T-cell (primary cell): ENCODE results near the gene KRT32. TPM values are rescaled to one million over a fixed set of nuclear protein-coding genes. Genes with fewer than 3 reads are reported as not detected.

Experiments used
- ATAC-seq, 4 experiments: fragments of 200-7000 bp in 3 of 4; fragments of 150-1000 bp in 1 of 4; cut with Tn5 transposase; replicated peaks in 1 of 4; 1 replicate in 3 of 4; 2 replicates in 1 of 4; pipeline ENCODE4 v1.10.0; 2021; ENCODE audit warnings: moderate library complexity in 3 of 4, mild to moderate bottlenecking in 2 of 4, moderate number of reproducible peaks in 1 of 4
- CTCF ChIA-PET, 2 donors: fragments of 300-600 bp; sonication (Branson Sonifier 250); formaldehyde crosslinking; loops; one replicate each; lab custom pipeline; 2022; ENCODE audit warnings: antibody characterized with exemption in 2 of 2; lab: Charles Lee
- POLR2A ChIA-PET, 2 donors: fragments of 300-600 bp; sonication (Branson Sonifier 250); formaldehyde crosslinking; loops; one replicate each; lab custom pipeline; 2022; ENCODE audit warnings: antibody characterized with exemption in 2 of 2; lab: Charles Lee
- DNase-seq, 35 experiments: peaks; one replicate each; pipeline versions ENCODE4 v3.0.0 to v3.0.0-alpha.2; 2013 to 2023
- H3K27ac ChIP-seq: one replicate; pipeline ENCODE4 v1.5.1; 2013; ENCODE audit warnings: low read length
- H3K27me3 ChIP-seq, 2 experiments: replicated peaks in 1 of 2; 1 replicate in 1 of 2; 2 replicates in 1 of 2; pipeline versions ENCODE4 v1.6.1 to v1.7.0; 2013; ENCODE audit warnings: low read length in 1 of 2, mixed read lengths in 1 of 2; ENCODE audit not compliant: control insufficient read depth in 2 of 2, insufficient read depth in 2 of 2; ENCODE audit errors: extremely low read depth in 1 of 2
- H3K36me3 ChIP-seq, 2 donors: 1 replicate in 1 of 2; 2 replicates in 1 of 2; pipeline versions ENCODE4 v1.6.1 to v1.7.0; 2013; ENCODE audit warnings: low read length in 1 of 2; ENCODE audit not compliant: control insufficient read depth in 2 of 2, insufficient read depth in 1 of 2; ENCODE audit errors: extremely low read depth in 1 of 2
- H3K4me1 ChIP-seq, 2 experiments: 1 replicate in 1 of 2; 2 replicates in 1 of 2; pipeline versions ENCODE4 v1.6.1 to v1.7.0; 2013; ENCODE audit warnings: low read length in 2 of 2, mixed read lengths in 1 of 2; ENCODE audit not compliant: insufficient read depth in 2 of 2, control insufficient read depth in 1 of 2; ENCODE audit errors: extremely low read depth in 1 of 2
- H3K4me3 ChIP-seq, 2 donors: 1 replicate in 1 of 2; 2 replicates in 1 of 2; pipeline versions ENCODE4 v1.5.1 to v1.7.0; 2013; ENCODE audit warnings: mild to moderate bottlenecking in 2 of 2, low read length in 1 of 2, moderate library complexity in 1 of 2; ENCODE audit not compliant: control insufficient read depth in 1 of 2; ENCODE audit errors: extremely low read depth in 1 of 2
- H3K9me3 ChIP-seq: 2 replicates; pipeline ENCODE4 v1.7.0; 2013
- H3K27ac Mint-ChIP-seq, 2 donors: one replicate each; pipeline ENCODE4 v1.8.0; 2020 to 2021; ENCODE audit warnings: mild to moderate bottlenecking in 2 of 2, mixed read lengths in 2 of 2
- H3K27me3 Mint-ChIP-seq, 2 donors: one replicate each; pipeline ENCODE4 v1.8.0; 2021 to 2022; ENCODE audit warnings: mixed read lengths in 2 of 2
- H3K36me3 Mint-ChIP-seq: one replicate; pipeline ENCODE4 v1.8.0; 2021; ENCODE audit warnings: mixed read lengths
- H3K4me1 Mint-ChIP-seq, 3 donors: one replicate each; pipeline ENCODE4 v1.8.0; 2020 to 2022; ENCODE audit warnings: mixed read lengths in 3 of 3, mild to moderate bottlenecking in 1 of 3
- H3K4me3 Mint-ChIP-seq, 3 donors: one replicate each; pipeline ENCODE4 v1.8.0; 2020 to 2022; ENCODE audit warnings: mild to moderate bottlenecking in 3 of 3, mixed read lengths in 3 of 3, moderate library complexity in 3 of 3
- H3K9me3 Mint-ChIP-seq, 3 donors: one replicate each; pipeline ENCODE4 v1.8.0; 2020 to 2022; ENCODE audit warnings: mixed read lengths in 3 of 3
- whole genome bisulfite sequencing: methylation state at CpG from one replicate; pipeline ENCODE4 v1.1.5; 2013; ENCODE audit warnings: missing lambda C conversion rate; ENCODE audit not compliant: insufficient coverage; 5-methylcytosine and 5-hydroxymethylcytosine counted together
- total RNA-seq, 35 experiments: library from RNA in 6 of 35; stranded (reverse) in 6 of 35; fragments of 120-200 nt in 1 of 35; gene quantifications; one replicate each; pipeline versions ENCODE4 v1.2.1 to v1.2.4 and lab custom pipeline; 2013 to 2026

The KRT32 gene
- total RNA-seq, 5 donors from 2014 or later (not counting 1 experiment from before 2014, with no cell fraction given): not detected

- peaks cover 0 to 9% of the 10 kb centered on the region in 2 experiments for H3K27me3 ChIP-seq
- Mint-ChIP-seq H3K4me1 (no peaks in the 10 kb centered on the region), H3K27me3 (peaks cover under 1 to 4% of the 10 kb centered on the region in 2 donors), H3K4me3 (no peak overlapping the region), H3K36me3 (no peaks in the 10 kb centered on the region), H3K27ac (no peak overlapping the region), H3K9me3 (no peaks in the 10 kb centered on the region)
- no peaks in the 10 kb centered on the region for H3K36me3 ChIP-seq
- no peaks in the 10 kb centered on the region for H3K9me3 ChIP-seq
- WGBS: 85% methylated on average over 3 of the region's 4 CpGs
- no peak overlapping the region for H3K27ac ChIP-seq
- no peak overlapping the region for H3K4me3 ChIP-seq
- ChIA-PET CTCF (no interaction called here), POLR2A (no interaction called here)
- no peaks in the 10 kb centered on the region for H3K4me1 ChIP-seq
- ATAC-seq (no peak), DNase-seq (no peak)
These were observed 43.9 kb upstream of the KRT32 start for GRCh38 chr17:41511116-41511515.

GRCh38 chr17:41510251-41511065, 43.3 kb upstream of the KRT32 start:
- no peak overlapping the region for H3K4me3 Mint-ChIP-seq
- Histone ChIP-seq H3K27me3 (peaks cover 0 to 4% of the 10 kb centered on the region in 2 experiments), H3K36me3 (no peaks in the 10 kb centered on the region), H3K27ac (no peak overlapping the region), H3K4me1 (no peaks in the 10 kb centered on the region), H3K4me3 (no peak overlapping the region), H3K9me3 (no peaks in the 10 kb centered on the region)
- no peak overlapping the region for H3K27ac Mint-ChIP-seq
- ChIA-PET CTCF (no interaction called here), POLR2A (no interaction called here)
- H3K36me3 Mint-ChIP-seq: no peaks in the 10 kb centered on the region
- DNase-seq (no peak), ATAC-seq (no peak)
- H3K9me3 Mint-ChIP-seq: no peaks in the 10 kb centered on the region
- no peaks in the 10 kb centered on the region for H3K4me1 Mint-ChIP-seq
- WGBS: 92% methylated on average over 6 of the region's 7 CpGs
- H3K27me3 Mint-ChIP-seq: peaks cover 0 to 4% of the 10 kb centered on the region in 2 donors

GRCh38 chr17:41507315-41507880, 40.2 kb upstream of the KRT32 start:
- Histone ChIP-seq H3K36me3 (no peaks in the 10 kb centered on the region), H3K4me3 (no peak overlapping the region), H3K27me3 (peaks cover 0 to 8% of the 10 kb centered on the region in 2 experiments), H3K27ac (no peak overlapping the region), H3K9me3 (no peaks in the 10 kb centered on the region), H3K4me1 (no peaks in the 10 kb centered on the region)
- DNase-seq (no peak), ATAC-seq (no peak)
- no peaks in the 10 kb centered on the region for H3K27me3 Mint-ChIP-seq
- H3K36me3 Mint-ChIP-seq: no peaks in the 10 kb centered on the region
- H3K4me1 Mint-ChIP-seq: no peaks in the 10 kb centered on the region
- WGBS: 78% methylated on average over 9 of the region's 10 CpGs
- no peaks in the 10 kb centered on the region for H3K9me3 Mint-ChIP-seq
- no peak overlapping the region for H3K27ac Mint-ChIP-seq
- ChIA-PET CTCF (no interaction called here), POLR2A (no interaction called here)
- no peak overlapping the region for H3K4me3 Mint-ChIP-seq

DNA sequence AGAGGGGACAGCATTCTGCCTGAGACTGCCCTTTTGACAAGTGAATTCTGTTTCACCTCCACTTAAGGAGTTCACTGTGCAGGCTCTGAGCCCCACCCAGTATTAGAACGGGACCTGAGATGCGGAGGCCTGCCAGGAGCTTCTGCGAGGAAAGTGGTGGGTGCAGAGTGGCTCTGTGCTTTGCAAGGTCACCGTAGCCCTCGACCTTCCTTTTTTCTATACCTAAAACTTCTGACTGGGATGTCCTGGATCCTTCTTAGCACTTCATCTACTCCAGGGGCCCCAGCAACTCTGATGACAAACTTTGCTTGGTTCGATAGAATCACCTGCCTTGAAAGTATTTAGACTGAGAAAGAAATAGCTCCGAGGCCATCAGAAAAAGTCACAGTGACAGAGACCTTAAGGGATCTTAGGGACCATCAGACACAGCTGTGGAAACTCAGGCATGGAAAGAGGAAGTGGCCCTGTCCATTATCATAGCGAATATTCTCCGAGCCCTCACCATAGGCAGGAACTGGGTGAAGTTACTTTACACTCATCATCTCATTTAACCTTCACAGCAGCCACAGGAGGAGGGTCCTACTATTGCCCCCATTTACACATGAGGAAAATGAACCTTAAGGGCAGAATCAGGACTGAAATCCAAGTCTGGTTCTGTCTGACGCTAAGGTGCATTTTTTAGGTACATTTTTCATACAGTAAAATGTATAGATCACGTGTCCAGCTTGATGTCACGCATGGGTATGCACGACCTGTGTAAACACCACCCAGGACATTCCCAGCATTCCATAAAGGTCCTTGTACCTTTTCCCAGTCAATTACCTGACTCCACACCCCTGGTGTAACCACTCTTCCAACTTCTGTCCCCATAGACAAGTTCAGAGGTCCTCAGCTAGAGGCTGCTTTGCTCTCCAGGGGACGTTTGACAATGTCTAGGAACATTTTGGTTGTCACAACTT, 38.9 kb upstream of the KRT32 start:
- Histone ChIP-seq H3K9me3 (no peaks in the 10 kb centered on the region), H3K27ac (no peak overlapping the region), H3K4me3 (no peak overlapping the region), H3K27me3 (peaks cover 0 to 4% of the 10 kb centered on the region in 2 experiments), H3K36me3 (no peaks in the 10 kb centered on the region), H3K4me1 (no peaks in the 10 kb centered on the region)
- no peaks in the 10 kb centered on the region for H3K27me3 Mint-ChIP-seq
- POLR2A ChIA-PET: interaction anchor here in 1 of 2 donors (0.7 kb wide), 1 partner anchor 275 kb away, joined by 3 read pairs; no protein-coding TSS in a partner anchor
- no peaks in the 10 kb centered on the region for H3K36me3 Mint-ChIP-seq
- ATAC-seq (no peak), DNase-seq (no peak)
- no peaks in the 10 kb centered on the region for H3K4me1 Mint-ChIP-seq
- CTCF ChIA-PET: interaction anchor here in 1 of 2 donors (0.8 kb wide), 1 partner anchor 189 kb away, joined by 3 read pairs; no protein-coding TSS in a partner anchor
- H3K4me3 Mint-ChIP-seq: no peak overlapping the region
- no peak overlapping the region for H3K27ac Mint-ChIP-seq
- 89% methylated on average over 7 of the region's 14 CpGs for WGBS
- no peaks in the 10 kb centered on the region for H3K9me3 Mint-ChIP-seq

DNA sequence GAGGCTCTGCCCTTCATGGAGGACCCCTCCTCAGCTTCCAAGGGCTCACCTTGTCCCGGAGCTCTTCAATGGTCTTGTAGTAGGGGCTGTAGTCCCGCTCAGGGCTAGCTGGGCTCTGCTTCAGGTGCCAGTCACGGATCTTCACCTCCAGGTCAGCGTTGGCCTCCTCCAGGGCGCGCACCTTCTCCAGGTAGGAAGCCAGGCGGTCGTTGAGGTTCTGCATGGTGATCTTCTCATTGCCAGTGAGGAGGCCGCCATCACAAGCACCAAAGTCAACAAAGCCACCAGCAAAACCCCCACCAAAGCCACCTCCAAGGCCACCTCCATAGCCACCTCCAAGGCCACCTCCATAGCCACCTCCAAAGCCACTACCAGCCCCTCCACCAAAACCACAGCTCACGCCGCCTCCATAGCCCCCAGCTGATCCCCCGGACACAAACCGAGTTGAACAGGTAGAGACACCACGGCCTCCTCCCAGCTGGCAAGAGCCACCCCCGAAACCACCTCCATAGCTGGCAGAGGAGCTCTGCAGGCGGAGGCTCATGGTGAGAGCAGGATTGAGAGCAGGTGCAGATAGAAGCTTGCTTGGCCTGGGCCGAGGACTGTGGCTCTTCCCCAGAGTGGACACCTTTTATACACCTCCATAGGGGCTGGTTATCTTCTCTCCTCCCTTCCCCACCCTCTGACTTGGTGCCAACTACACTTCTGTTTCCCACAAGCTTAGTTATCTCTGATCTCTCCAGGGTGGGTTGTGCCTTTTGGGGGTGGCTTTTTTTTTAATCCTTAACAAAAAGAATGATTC, 38.0 kb upstream of the KRT32 start, which contains the start of gene KRT13:
KRT13 (minus strand) TSS at position 606 of the 802 bp plus-strand sequence; CDS start at position 544, 62 bp downstream.
- Histone ChIP-seq H3K27ac (no peak within 1 kb of the TSS), H3K27me3 (peaks cover 0 to 7% of the 10 kb centered on the region in 2 experiments), H3K9me3 (no peaks in the 10 kb centered on the region), H3K4me1 (no peaks in the 10 kb centered on the region), H3K36me3 (no peaks in the 10 kb centered on the region), H3K4me3 (no peak within 1 kb of the TSS)
- DNase-seq (no peak), ATAC-seq (no peak)
- ChIA-PET CTCF (interaction anchor here in 1 of 2 donors (0.8 kb wide), 1 partner anchor 188 kb away, joined by 3 read pairs; no protein-coding TSS in a partner anchor), POLR2A (interaction anchor here in 1 of 2 donors (0.7 kb wide), 1 partner anchor 276 kb away, joined by 3 read pairs; no protein-coding TSS in a partner anchor)
- WGBS: 91% methylated on average over 7 of the region's 17 CpGs
- H3K4me1 Mint-ChIP-seq: peaks cover 0 to 5% (median 0%) of the 10 kb centered on the region in 3 donors
- no peak within 1 kb of the TSS for H3K4me3 Mint-ChIP-seq
- no peak within 1 kb of the TSS for H3K27ac Mint-ChIP-seq
- H3K27me3 Mint-ChIP-seq: peaks cover 0 to 2% of the 10 kb centered on the region in 2 donors
- H3K9me3 Mint-ChIP-seq: no peaks in the 10 kb centered on the region
- no peaks in the 10 kb centered on the region for H3K36me3 Mint-ChIP-seq
